GM12878 (cell line): ENCODE data around the gene ZBTB7B. TPM values are rescaled to one million over a fixed set of nuclear protein-coding genes. Genes with fewer than 3 reads are reported as not detected.

Experiments
- ATAC-seq: fragments of 200-7000 bp; cut with Tn5 transposase; 3 replicates; pipeline ENCODE4 v1.9.1; 2020; ENCODE audit warnings: mild to moderate bottlenecking, moderate library complexity
- BruUV-seq: library from RNA; stranded (reverse); fragments of 400-500 nt; replicated peaks from 2 replicates; lab custom pipeline; 2021; lab: Mats Ljungman, UMichigan
- CTCF ChIA-PET: fragments of 300-600 bp; sonication (Branson Sonifier 250); formaldehyde crosslinking; extraction: SDS; loops from one replicate; lab custom pipeline; 2021; ENCODE audit warnings: inconsistent platforms; lab: Yijun Ruan, JAX
- POLR2A ChIA-PET: fragments of 350-600 bp; formaldehyde crosslinking; extraction: SDS; loops from one replicate; lab custom pipeline; 2021; ENCODE audit warnings: inconsistent platforms; lab: Charles Lee
- RAD21 ChIA-PET: fragments of 300-600 bp; sonication (Branson Sonifier 250); formaldehyde crosslinking; loops from one replicate; lab custom pipeline; 2023; ENCODE audit warnings: antibody characterized with exemption; ENCODE audit not compliant: unreplicated experiment; lab: Charles Lee
- SMC1A ChIA-PET: fragments of 300-600 bp; sonication (Branson Sonifier 250); formaldehyde crosslinking; loops from one replicate; lab custom pipeline; 2023; ENCODE audit not compliant: unreplicated experiment, uncharacterized antibody; lab: Charles Lee
- DNase-seq: peaks from one replicate; pipeline ENCODE4 v3.0.0-alpha.2; 2011; ENCODE audit warnings: low read depth, low spot score
- FAIRE-seq: peaks from 3 replicates; lab custom pipeline; 2011; peaks lifted over from hg19 to GRCh38; lab: Jason Lieb, UNC
- H2AFZ ChIP-seq: 2 replicates; pipeline ENCODE4 v1.6.0; 2011; ENCODE audit warnings: low read depth, low read length, control low read depth; ENCODE audit not compliant: control insufficient read depth
- H3K27ac ChIP-seq: 2 replicates; pipeline ENCODE4 v1.5.1; 2011; ENCODE audit warnings: control low read depth; ENCODE audit not compliant: control insufficient read depth, insufficient read depth
- H3K27me3 ChIP-seq, 2 experiments: replicated peaks in 1 of 2; 2 replicates each; pipeline versions ENCODE4 v1.6.0 to v1.6.1; 2011; ENCODE audit warnings: low read length in 1 of 2; ENCODE audit not compliant: control insufficient read depth in 2 of 2, insufficient read depth in 2 of 2
- H3K36me3 ChIP-seq, 2 experiments: 2 replicates each; pipeline ENCODE4 v1.5.1; 2011; ENCODE audit warnings: low read length in 1 of 2; ENCODE audit not compliant: control insufficient read depth in 2 of 2, insufficient read depth in 2 of 2
- H3K4me1 ChIP-seq: 2 replicates; pipeline ENCODE4 v1.6.1; 2011; ENCODE audit warnings: mild to moderate bottlenecking, low read length, moderate library complexity, mixed read lengths; ENCODE audit not compliant: control insufficient read depth, insufficient read depth
- H3K4me2 ChIP-seq: 2 replicates; pipeline ENCODE4 v1.6.0; 2011; ENCODE audit warnings: control low read depth; ENCODE audit not compliant: control insufficient read depth, insufficient read depth
- H3K4me3 ChIP-seq: fragments of 200-600 bp; sonication (generic); 2 replicates; pipeline ENCODE4 v1.5.1; 2016
- H3K79me2 ChIP-seq: 2 replicates; pipeline ENCODE4 v1.6.0; 2011; ENCODE audit warnings: low read length; ENCODE audit not compliant: control insufficient read depth, insufficient read depth
- H3K9ac ChIP-seq: 2 replicates; pipeline ENCODE4 v1.8.0; 2011; ENCODE audit warnings: low read length, control low read depth, mixed read lengths; ENCODE audit not compliant: control insufficient read depth, insufficient read depth
- H3K9me3 ChIP-seq: replicated peaks from 3 replicates; pipeline ENCODE4 v1.5.1; 2011; ENCODE audit warnings: mild to moderate bottlenecking, low read length; ENCODE audit not compliant: control insufficient read depth, insufficient read depth
- H4K20me1 ChIP-seq: 2 replicates; pipeline ENCODE4 v1.6.0; 2011; ENCODE audit not compliant: control insufficient read depth, insufficient read depth
- ATF2 ChIP-seq: IDR thresholded peaks from 2 replicates; pipeline ENCODE4 v1.6.1; 2012; ENCODE audit warnings: low read length, inconsistent platforms
- BCL11A ChIP-seq: IDR thresholded peaks from 2 replicates; pipeline ENCODE4 v1.6.1; 2011; ENCODE audit warnings: low read depth, low read length
- BRCA1 ChIP-seq: IDR thresholded peaks from 2 replicates; pipeline ENCODE4 v1.6.1; 2011; ENCODE audit warnings: low read depth, low read length, improper control_type of control experiment
- CHD2 ChIP-seq: IDR thresholded peaks from 2 replicates; pipeline ENCODE4 v1.6.1; 2011; ENCODE audit warnings: low read depth, low read length, improper control_type of control experiment, borderline replicate concordance
- CREM ChIP-seq: IDR thresholded peaks from 2 replicates; pipeline ENCODE4 v1.6.1; 2014; ENCODE audit warnings: antibody characterized with exemption, low read depth
- HDAC6 ChIP-seq: fragments of 200-600 bp; sonication (generic); IDR thresholded peaks from one replicate; pipeline ENCODE4 v1.8.0; 2017; ENCODE audit warnings: antibody characterized with exemption; ENCODE audit not compliant: unreplicated experiment
- KDM1A ChIP-seq: fragments of 200-600 bp; sonication (generic); IDR thresholded peaks from 2 replicates; pipeline ENCODE4 v1.6.1; 2016; ENCODE audit warnings: borderline replicate concordance
- RFX5 ChIP-seq: IDR thresholded peaks from 2 replicates; pipeline ENCODE4 v1.6.1; 2011; ENCODE audit warnings: low read depth, low read length, improper control_type of control experiment
- SMARCA5 ChIP-seq: fragments of 450-650 bp; IDR thresholded peaks from 2 replicates; pipeline ENCODE4 v1.6.1; 2017; ENCODE audit warnings: mild to moderate bottlenecking
- STAT3 ChIP-seq: IDR thresholded peaks from 2 replicates; pipeline ENCODE4 v1.6.1; 2011; ENCODE audit warnings: low read depth, low read length, improper control_type of control experiment
- WGBS: methylation state at CpG from one replicate; pipeline ENCODE4 v1.1.6; 2016; ENCODE audit warnings: low lambda C conversion rate; ENCODE audit not compliant: insufficient replicate concordance, insufficient coverage; ENCODE audit errors: missing lambda C conversion rate; 5-methylcytosine and 5-hydroxymethylcytosine counted together
- in situ Hi-C: fragments of 300-500 bp; cut with MboI; formaldehyde crosslinking; loops from 9 replicates; pipeline ENCODE4 v1.14.3; 2018; ENCODE audit warnings: mixed read lengths
- intact Hi-C: fragments of 100-400 bp; cut with micrococcal nuclease; formaldehyde crosslinking; loops from one replicate; pipeline ENCODE4 v1.14.2; 2022; ENCODE audit not compliant: unreplicated experiment
- polyA plus RNA-seq, 11 experiments: library from polyadenylated mRNA; depleted of rRNA in 4 of 11; unstranded in 6 of 11; stranded (reverse) in 5 of 11; fragments of >200 nt; fragmentation: Nextera tagmentation in 4 of 11; fragmentation: Illumina TruSeq in 1 of 11; extraction: Ambion mirVana in 4 of 11; extraction: Trizol in 1 of 11; gene quantifications; 1 replicate in 1 of 11; 2 replicates in 10 of 11; pipeline versions ENCODE4 v1.2.1 to v1.2.3, GENCODE V29; 2011 to 2016; ENCODE audit warnings: inconsistent platforms in 2 of 11, missing spikeins in 2 of 11, low read depth in 1 of 11
- total RNA-seq, 4 experiments: library from RNA; depleted of rRNA in 3 of 4; stranded (reverse); fragments of >200 nt in 3 of 4; fragmentation: Illumina TruSeq in 1 of 4; extraction: Trizol in 1 of 4; gene quantifications; 2 replicates each; pipeline versions ENCODE4 v1.2.1 to v1.2.3, GENCODE V29; 2013 to 2021
- TF ChIP-seq, protein P1 (sequence below): IDR thresholded peaks from 2 replicates; pipeline ENCODE4 v1.6.1; 2012; ENCODE audit warnings: improper control_type of control experiment, low read depth, low read length; ENCODE audit not compliant: insufficient replicate concordance
- TF ChIP-seq, protein P2 (sequence below): fragments of 450-650 bp; IDR thresholded peaks from 2 replicates; pipeline ENCODE4 v1.6.1; 2017; ENCODE audit warnings: low read depth, mild to moderate bottlenecking, moderate library complexity

Gene ZBTB7B
- total and polyA plus RNA-seq, 10 of the 15 experiments (the other 5 are each of a cell fraction or from before 2014, with no cell fraction given), result 0.11 to 44.9 (median 11.3) TPM

DNA sequence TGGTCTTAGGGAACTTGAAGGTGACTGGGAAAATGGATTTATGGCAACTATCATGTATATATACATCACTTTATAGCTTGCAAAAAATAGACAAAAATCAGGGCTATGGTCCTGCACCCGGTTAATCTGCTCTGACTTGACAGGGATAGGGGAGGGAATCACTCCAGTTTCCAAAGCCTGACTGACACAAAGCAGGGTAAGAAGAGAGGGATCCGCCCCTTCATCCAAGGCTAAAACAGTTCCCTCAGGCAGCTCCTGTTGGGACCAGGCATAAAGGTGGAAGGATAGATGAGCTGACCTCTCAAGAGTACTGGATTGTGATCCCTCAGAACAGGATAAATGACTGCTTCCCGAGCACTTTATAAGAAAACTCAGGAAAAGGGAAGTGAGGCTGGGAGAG is 48.1 kb upstream of the ZBTB7B start (continued):
- TF ChIP-seq HDAC6, result no peak
- TF ChIP-seq CHD2, result no peak
- no peak for TF ChIP-seq BRCA1
- TF ChIP-seq, all 136 proteins: peak for 0

DNA sequence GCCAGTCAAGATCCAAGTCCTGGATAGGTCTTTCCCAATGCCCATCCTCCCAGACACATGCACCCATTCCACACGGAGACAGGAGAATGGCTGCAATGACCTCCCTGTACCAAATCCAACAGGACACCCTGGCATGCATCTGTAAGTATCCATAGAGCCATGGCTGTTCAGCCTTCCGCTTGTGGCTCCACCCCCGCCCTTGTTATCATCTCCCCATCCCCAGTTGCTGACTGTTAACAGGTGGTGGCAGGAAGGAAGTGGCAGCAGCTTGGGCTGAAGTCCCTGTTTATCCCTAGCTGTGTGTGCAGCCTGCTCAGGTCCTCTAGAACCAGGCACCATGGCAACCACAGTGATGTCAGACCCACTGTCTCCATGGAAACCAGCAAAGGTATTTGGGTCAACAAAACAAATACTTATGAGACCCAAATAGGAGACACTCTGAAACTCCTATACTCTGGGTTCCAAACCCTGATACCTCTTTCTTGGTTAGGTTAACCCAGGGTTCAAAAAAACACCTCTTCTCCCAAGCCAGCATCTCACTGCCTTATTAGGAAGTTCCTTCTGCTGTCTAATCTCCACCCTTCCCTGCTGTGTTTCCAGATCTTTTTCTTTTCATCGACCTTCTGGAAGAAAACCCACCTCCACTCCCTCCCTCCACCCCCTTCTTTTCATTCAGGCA is 47.4 kb upstream of the ZBTB7B start:
- peaks cover 3 to 5% of the 10 kb centered on the region in 2 experiments; a peak in 2 of 4 replicates for H3K36me3 ChIP-seq
- BruUV-seq, result TSS peak; percentile 44
- TF ChIP-seq KDM1A (no peak), ATF2 (no peak), BCL11A (no peak), STAT3 (no peak), SMARCA5 (no peak), RFX5 (0 out of 2 replicates have a peak, but pooled peaks have one; percentile 40), CREM (no peak)
- TF ChIP-seq, protein P1, sequence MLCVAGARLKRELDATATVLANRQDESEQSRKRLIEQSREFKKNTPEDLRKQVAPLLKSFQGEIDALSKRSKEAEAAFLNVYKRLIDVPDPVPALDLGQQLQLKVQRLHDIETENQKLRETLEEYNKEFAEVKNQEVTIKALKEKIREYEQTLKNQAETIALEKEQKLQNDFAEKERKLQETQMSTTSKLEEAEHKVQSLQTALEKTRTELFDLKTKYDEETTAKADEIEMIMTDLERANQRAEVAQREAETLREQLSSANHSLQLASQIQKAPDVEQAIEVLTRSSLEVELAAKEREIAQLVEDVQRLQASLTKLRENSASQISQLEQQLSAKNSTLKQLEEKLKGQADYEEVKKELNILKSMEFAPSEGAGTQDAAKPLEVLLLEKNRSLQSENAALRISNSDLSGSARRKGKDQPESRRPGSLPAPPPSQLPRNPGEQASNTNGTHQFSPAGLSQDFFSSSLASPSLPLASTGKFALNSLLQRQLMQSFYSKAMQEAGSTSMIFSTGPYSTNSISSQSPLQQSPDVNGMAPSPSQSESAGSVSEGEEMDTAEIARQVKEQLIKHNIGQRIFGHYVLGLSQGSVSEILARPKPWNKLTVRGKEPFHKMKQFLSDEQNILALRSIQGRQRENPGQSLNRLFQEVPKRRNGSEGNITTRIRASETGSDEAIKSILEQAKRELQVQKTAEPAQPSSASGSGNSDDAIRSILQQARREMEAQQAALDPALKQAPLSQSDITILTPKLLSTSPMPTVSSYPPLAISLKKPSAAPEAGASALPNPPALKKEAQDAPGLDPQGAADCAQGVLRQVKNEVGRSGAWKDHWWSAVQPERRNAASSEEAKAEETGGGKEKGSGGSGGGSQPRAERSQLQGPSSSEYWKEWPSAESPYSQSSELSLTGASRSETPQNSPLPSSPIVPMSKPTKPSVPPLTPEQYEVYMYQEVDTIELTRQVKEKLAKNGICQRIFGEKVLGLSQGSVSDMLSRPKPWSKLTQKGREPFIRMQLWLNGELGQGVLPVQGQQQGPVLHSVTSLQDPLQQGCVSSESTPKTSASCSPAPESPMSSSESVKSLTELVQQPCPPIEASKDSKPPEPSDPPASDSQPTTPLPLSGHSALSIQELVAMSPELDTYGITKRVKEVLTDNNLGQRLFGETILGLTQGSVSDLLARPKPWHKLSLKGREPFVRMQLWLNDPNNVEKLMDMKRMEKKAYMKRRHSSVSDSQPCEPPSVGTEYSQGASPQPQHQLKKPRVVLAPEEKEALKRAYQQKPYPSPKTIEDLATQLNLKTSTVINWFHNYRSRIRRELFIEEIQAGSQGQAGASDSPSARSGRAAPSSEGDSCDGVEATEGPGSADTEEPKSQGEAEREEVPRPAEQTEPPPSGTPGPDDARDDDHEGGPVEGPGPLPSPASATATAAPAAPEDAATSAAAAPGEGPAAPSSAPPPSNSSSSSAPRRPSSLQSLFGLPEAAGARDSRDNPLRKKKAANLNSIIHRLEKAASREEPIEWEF, result no peak
- TF ChIP-seq, protein P2, sequence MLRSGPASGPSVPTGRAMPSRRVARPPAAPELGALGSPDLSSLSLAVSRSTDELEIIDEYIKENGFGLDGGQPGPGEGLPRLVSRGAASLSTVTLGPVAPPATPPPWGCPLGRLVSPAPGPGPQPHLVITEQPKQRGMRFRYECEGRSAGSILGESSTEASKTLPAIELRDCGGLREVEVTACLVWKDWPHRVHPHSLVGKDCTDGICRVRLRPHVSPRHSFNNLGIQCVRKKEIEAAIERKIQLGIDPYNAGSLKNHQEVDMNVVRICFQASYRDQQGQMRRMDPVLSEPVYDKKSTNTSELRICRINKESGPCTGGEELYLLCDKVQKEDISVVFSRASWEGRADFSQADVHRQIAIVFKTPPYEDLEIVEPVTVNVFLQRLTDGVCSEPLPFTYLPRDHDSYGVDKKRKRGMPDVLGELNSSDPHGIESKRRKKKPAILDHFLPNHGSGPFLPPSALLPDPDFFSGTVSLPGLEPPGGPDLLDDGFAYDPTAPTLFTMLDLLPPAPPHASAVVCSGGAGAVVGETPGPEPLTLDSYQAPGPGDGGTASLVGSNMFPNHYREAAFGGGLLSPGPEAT, result no peak

More for the DNA sequence above, 47.4 kb upstream of the ZBTB7B start:
- Histone ChIP-seq H3K9ac (peak overlapping the region; percentile 69), H3K9me3 (no peaks in the 10 kb centered on the region), H3K4me2 (peak overlapping the region; percentile 93), H3K79me2 (peaks cover 12% of the 10 kb centered on the region), H2AFZ (no peak overlapping the region), H3K4me3 (peak overlapping the region; percentile 81), H3K4me1 (peaks cover 42% of the 10 kb centered on the region), H3K27me3 (no peaks in the 10 kb centered on the region), H3K27ac (peak overlapping the region; percentile 72), H4K20me1 (no peaks in the 10 kb centered on the region)
- ChIA-PET SMC1A (interaction anchor here (0.7 to 2.5 kb wide), 19 partner anchors 15 to 395 kb away, joined by 3 to 21 read pairs (median 4); partner anchors contain the start of genes FLAD1, PMVK and SHC1), RAD21 (interaction anchor here (0.6 to 2.6 kb wide), 18 partner anchors 15 to 1009 kb away, joined by 3 to 16 read pairs (median 4); partner anchors contain the start of genes ADAM15, DENND4B, FLAD1 and KCNN3), POLR2A (interaction anchor here (0.9 to 12.3 kb wide), 17 partner anchors 10 to 334 kb away, joined by 3 to 140 read pairs (median 5); partner anchors contain the start of genes CKS1B, FLAD1, KCNN3 and PMVK), CTCF (interaction anchor here (0.6 to 3.0 kb wide), 22 partner anchors 10 to 286 kb away, joined by 3 to 17 read pairs (median 4); partner anchors contain the start of genes ADAM15, FLAD1, KRTCAP2 and LENEP)
- no peak for DNase-seq
- 0% methylated on average over 4 of the region's 4 CpGs for WGBS
- FAIRE-seq, result peak; percentile 68
- intact Hi-C loops, result no loop called here
- ATAC-seq, result peak; percentile 83
- in situ Hi-C loops, result no loop called here
